ENCODE results near the gene CD2AP.
"Not testable (repeated sequence)": the region's sequence is repeated elsewhere in the genome, so short reads cannot be mapped to it uniquely, and the experiment has no call there.

CD2AP gene

DNA sequence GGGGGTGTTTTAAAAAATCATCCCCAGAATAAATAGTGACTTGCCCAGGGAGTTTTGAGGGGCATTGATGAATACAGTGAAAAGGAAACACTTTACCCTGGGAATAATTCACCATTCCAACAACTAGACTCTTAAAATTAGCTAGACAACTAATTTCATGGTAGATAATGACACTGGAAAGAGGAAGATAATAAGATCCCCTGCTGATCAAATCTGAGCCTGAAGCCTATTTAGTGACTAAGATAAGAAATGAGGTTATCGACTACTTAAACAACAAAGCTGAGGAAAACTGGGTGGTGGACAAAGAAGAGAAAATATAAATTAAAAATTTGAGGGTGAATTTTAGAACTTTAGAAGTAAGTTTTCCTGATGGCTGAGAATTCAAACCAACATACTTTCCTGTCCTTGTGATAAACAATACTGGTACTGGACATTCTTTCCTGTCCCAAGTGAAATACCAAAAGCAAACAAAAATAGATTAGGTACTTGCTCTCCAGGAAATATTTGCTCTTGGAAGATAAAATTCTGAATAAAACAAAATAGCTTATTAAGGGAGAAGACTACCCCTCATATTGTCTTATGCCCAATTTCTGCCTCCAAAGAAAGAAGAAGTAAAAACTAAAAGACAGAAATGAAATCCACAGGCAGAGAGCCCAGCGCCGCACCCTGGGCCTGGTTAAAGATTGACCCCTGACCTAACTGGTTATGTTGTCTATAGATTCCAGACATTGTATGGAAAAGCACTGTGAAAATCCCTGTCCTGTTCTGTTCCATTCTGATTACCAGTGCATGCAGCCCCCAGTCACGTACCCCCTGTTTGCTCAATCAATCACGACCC is 156.8 kb downstream of the CD2AP start:
- DNase-seq (ENCODE audit: low spot score), result no peak

DNA sequence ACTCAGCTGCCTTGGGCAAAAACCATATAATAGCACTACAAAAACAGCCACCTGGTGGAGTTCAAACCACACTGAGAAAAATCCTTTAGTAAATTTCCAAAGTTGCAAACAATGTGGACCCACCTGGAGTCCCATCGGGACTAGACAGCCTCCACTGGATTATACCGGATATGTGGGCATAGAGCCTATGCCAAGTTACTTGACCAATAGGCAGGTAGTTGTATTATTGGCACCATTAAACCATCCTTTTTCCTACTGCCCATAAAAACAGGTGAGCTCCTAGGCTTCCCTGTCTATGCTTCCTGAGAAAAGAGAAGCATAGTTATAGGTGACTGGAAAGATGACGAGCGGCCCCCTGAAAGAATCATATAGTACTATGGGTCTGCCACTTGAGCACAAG is 169.1 kb downstream of the CD2AP start:
- DNase-seq (ENCODE audit: low spot score), result no peak

DNA sequence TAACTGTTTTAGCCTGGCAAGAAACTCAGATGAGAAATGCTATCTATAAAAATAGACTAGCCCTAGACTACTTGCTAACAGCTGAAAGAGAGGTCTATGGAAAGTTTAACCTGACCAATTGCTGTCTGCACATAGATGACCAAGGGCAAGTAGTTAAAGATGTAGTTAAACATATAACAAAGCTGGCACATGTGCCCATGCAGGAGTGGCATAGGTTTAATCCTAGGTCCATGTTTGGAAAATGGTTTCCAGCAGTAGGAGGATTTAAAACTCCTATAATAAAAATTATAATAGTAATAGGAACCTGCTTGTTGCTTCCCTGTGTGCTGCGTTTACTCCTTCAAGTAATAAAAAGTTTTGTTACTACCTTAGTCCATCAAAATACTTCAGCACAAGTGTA is 169.6 kb downstream of the CD2AP start:
- DNase-seq (ENCODE audit: low spot score), result no peak

DNA sequence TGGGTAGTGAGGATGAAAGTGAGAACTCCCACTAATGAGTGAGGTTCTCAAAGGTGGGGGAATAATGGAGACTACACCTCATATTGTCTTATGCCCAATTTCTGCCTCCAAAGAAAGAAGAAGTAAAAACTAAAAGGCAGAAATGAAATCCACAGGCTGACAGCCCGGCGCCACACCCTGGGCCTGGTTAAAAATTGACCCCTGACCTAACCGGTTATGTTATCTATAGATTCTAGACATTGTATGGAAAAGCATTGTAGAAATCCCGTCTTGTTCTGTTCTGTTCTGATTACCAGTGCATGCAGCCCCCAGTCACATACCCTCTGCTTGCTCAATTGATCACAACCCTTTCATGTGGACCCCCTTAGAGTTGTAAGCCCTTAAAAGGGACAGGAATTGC is 170.0 kb downstream of the CD2AP start:
- not testable (repeated sequence) for DNase-seq (ENCODE audit: low spot score)

DNA sequence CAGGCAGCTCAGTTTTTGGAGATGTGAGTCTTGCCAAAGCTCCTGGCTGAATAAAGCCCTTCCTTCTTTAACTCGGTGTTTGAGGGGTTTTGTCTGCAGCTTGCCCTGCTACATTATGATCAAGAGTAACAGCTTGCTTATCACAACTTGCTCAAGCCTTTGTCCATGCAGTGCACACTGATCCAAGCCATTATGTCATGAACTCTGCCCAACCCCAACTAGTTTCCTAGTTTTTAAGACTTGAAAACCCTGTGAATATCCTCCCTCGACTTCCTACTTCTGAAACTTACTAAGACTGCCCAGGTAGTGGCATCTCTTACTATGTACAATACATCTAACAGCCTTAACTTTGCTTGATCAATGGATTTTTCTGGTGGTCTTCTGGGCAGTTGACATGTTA is 170.4 kb downstream of the CD2AP start:
- DNase-seq (ENCODE audit: low spot score), result no peak

DNA sequence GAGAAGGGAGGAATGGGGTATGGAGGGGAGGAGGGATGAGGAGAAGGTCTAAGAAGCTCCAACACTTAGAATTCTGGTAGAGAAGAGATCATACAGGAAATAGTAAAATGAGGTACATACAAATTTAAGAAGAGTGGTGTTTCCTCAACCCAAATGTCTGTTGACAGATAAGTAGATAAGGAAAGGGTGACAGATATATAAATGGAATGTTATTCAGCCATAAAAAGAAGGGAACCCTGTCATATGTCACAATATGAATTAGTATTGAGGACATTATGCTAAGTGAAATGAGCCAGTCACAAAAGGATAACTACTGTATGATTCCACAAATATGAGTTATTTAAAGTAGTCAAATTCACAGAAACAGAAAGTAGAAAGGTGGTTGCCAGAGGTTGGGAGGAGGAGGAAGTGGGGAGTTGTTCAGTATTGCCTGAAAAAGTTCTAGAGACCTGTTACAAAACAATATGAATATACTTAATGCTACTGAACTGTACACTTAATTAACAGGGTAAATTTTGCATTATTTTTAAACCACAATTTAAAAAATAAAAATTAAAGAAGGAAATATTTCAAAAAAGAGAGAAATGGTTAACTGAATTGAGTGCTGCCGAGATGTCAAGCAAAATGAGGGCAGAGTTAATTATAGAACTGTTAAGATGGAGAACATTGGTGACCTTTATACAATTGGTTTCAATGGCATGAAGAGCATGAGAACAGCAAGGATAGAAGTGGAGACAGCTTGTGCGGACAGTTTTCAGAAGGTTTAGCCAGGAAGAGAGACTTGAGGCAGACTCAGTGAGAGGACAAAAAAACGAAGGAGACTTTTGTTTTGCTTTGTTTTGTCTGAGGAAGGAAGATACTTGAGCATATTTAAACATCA is 173.2 kb downstream of the CD2AP start:
- DNase-seq (ENCODE audit: low spot score), result no peak

DNA sequence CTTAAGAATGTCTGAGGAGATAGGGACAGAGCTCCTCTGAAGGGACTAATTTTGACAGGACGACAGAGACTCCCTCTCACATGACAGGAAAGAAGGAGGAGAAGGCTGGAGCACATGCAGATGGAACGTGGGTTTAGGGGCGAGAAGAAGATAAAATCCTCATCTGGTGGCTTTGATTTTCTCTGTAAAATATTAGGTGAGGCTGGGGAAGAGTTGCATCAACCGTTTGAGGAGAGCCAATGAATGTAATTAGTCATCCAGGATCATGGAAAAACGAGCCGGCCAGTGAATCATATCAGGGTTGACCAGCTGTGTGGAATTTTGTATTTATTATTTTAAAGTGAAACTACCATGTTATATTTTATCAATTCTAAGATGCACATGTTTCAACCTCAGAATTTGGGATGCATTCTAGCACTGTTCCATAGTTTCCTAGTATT is 173.9 kb downstream of the CD2AP start:
- peak; percentile 10 for DNase-seq (ENCODE audit: low spot score)

DNA sequence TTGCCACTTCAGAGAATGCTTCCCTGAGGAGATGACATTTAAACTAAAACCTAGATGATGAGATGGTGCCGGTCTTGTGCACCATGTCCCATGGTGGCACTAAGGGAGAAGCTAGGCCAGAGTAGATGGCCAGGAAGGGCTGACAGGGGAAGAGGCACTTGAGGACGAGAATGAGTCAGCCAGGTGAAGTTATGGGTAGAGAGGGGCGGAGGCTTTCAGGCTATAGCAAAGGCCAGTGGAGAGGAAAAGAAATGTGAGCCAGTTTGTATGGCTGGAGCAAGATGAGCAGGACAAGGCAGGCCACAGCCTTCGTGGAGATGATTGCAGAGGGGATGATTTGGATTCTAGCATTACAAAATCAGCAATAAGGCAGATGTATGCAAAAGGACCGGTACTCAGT is 176.1 kb downstream of the CD2AP start:
- no peak for DNase-seq (ENCODE audit: low spot score)

DNA sequence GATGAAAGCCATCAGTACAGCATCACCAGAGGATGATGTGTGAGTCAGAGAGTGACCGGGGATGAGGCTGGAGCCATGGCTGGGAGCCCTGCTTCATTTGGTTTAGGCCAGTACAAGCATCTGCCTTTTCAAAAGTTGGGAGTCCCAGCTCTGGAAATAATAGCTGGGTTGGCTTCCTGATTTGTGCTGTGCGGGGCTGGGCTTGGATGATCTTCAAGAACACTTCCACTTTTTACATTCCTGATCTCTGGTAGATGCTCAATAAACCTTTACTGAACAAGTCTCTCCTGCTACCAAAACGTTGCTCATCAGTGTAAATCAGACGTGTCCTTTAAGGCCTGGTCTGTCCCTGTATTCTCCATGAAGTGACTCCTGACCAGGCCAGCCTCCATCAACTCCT is 176.7 kb downstream of the CD2AP start:
- no peak for DNase-seq (ENCODE audit: low spot score)

DNA sequence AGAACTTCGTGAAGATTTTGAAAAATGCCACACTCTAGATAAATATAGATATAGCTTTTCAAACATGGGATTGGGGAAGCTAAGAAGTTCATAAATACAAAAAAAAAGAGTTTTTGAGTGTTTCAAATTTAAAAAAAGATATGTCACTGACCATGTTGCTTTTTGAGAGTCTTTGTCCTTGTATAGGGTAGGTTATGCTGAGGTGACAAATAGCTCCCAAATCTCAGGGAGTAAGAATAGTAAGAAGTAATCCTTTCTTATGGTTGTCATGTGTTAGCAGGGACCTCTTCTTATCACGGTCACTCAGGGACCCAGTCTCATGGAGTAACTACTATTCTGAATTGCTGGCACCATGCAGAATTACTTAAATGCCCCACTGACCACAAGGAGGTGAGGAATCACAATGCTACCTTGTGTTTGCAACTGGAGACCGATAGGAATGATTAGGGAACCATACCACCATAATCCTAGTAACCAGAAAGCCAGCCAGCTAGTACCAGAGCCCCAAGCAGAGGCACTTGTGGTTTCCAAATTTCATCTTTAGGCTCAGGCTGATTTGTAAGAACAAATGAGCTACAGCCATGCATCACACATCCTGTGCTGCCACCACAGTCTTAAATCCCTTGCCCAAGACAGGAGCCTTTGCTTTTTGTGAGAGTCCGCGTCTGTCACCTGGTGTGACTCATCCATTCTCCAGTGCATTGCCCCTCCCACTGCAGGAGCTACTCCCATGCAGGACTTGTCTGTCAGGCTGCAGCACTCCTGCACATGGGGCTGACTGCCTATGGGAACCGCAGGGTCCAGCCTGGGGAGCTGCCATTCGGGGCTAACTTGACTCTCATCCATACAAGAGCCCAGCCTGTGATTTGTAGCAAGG is 178.4 kb downstream of the CD2AP start:
- peak; percentile 64 for DNase-seq (ENCODE audit: low spot score)

DNA sequence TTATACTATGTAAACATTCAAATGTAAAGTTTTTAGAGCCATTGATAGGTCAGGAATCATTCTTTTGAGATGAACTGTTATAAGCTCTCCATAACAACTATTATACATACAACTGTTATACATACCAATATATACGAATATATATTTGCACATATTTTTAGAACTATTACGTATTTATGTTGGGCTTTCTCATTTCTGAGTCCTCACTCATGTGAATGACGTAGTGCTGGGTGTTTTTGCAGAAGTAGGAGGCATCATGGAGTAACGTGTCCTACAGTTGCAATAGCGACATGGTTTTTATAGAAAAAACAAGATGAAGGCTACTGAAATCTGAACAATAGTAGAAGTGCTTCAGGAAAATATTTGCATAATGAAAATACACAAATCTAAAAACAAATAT is 184.4 kb downstream of the CD2AP start:
- DNase-seq (ENCODE audit: low spot score), result no peak

DNA sequence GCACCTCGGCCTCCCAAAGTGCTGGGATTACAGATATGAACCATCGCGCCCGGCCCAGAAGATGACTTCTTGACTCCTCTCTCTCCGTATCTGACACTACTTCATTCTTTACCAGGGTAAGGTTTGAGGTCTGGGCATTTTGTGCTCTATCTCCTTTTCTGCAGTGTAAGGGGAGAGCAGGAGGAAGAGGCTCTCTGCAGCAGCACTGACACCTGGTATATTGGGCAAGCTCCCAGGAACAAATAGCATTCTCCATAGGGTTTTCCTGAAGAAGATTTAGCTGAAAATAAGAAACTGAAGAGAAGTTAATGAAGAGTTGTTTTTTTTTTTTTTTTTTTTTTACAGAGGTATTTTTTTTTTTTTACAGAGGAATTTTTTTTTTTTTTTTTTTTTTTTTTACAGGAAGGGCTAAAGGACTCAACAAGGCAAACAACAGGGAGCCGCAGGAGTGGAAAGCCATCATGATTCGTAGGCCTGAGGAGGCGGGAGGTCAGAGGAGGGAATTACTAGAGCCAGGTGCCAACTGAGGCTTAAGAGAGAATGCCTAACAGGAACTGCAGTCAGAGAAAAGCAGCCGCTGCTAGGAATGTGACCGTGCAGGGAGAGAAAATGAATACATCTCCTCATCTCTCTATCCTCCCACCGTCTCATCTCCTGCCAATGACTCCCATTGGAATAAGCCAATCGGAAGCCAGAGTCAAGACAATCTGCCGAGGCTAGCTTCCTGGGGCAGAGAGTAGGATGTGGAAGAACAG is 186.1 kb downstream of the CD2AP start:
- DNase-seq (ENCODE audit: low spot score), result no peak

DNA sequence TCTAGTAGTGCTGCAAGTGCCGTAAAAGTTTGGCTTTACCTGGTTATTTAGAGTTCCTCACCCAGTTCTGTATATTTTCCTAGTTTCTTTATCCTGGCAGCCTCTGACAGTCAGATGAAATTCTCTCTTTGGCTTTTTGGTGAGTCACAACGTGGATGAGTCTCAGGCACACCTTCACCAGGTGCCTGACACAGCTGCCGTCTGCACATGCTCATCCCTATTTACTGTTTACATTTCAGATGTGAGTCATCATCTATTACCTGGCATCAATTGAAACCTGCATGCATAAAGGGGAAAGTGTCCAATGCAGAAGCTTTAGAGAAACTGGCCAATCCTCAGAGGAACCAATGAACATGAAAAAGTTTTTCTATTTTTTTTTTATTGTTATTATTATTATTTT is 187.5 kb downstream of the CD2AP start:
- DNase-seq (ENCODE audit: low spot score), result peak; percentile 89

DNA sequence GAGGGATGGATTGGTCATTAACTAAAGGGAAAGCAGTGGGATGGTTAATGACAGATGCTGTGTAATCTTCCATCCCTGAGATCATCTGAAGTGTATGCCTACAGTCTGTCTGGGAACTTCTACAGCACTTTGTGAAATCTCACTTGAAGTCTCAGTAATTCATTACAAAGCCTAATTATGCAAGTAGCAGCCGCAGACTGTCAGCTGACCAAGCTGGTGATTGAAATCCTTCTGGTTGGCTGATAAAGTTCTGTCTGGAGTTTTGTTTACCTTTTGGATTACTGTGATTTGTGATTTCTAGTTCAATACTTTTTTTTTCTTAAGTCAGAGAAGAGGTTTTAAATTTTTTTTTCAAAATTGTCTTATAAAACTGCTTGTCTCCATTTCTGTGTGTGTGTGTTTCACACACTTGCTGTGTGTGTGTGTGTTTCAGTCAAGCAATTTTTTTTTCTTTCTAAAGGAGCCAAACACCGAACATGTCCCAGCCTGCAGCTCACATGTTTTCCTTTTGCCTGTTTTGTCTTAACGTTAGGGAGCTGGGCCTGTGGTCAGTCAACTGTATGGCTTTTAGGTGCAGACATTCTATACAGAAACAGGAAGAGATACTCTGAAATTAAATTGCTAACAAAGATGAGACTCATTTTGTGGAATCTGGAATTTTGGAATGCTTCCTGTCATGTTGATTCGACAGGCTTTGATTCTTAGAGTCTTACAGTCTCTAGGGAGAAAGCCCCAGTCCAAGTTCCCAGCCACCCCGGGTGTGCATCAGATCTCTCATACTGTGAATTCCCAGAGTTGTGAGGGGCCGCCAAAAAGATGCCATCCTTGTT is 192.3 kb downstream of the CD2AP start:
- no peak for DNase-seq (ENCODE audit: low spot score)

DNA sequence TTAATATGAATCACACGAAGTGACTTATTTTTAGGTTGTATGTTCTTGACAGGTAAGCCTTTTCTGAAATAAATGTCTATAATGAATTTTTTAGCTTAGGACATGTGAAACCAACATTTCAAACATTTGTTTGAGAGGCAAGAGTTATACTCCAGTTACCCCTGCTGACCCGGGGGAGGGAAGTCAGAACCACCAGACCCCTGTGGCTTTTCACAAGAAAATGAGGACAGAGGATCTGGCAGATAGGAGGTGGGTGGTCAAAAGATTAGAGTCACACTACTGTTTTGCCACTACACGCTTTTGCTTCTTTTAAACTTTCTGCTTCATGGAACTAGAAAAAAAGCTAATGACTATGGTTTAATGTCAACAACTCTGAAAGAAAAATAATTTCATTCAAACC is 193.3 kb downstream of the CD2AP start:
- DNase-seq (ENCODE audit: low spot score), result no peak

DNA sequence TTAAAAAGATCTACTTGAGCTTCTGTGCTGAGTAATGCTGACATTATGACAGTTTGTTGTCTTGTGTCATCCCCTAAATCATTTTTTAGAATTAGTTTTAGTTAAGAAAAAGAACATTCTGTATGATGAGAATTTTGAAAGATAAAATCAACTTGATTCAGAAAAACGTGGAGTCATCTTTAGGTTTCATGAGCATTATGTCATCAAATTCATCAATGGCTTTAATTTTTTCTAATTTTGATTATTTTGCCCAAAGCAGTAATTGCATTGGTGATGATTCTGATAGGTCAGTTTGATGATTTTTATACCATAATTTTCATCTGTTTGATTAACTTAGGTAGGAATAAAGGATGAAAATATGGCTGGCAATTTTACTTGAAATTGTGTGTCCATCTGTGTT is 194.2 kb downstream of the CD2AP start:
- no peak for DNase-seq (ENCODE audit: low spot score)

DNA sequence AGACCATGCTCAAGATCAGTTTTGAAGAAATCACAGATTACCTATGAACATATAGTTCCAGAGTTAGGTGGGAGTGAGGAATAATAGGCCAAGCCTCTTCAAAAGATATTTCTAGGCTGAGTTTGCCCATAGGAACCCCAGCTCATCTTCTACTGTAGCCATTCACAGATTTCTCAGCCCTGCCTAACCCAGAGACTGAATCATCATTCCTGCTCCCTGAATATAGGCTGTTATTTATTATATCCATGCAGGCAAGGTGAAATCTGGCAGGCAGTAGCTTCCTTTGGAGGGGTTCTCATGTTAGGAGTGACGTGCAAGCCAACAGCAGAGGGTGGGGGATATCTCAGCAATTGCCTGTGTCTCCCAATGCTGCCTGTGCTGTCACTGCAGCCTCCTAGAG is 195.2 kb downstream of the CD2AP start:
- DNase-seq (ENCODE audit: low spot score), result no peak

DNA sequence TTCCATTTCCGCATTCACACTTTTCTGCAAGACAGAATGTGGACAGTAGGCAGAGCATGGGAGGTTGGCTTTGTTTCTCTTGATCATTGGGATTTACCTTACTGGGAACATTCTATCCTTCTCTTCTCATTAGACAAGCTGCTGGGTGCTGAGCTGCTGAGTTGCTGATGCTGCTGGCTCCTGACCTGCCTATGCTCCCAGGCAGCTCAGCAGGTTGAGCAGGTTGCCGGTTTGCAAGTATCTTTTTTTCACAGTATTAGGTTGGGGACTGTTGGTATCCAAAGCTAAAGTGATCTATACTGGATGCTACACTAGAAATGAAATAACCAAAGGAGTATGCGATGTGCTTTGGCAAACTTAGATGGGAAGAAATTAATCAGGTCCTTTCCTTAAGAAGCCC is 197.1 kb downstream of the CD2AP start:
- DNase-seq (ENCODE audit: low spot score), result no peak
